Measurements from ENCODE around the gene ERN1.

Gene ERN1

DNA sequence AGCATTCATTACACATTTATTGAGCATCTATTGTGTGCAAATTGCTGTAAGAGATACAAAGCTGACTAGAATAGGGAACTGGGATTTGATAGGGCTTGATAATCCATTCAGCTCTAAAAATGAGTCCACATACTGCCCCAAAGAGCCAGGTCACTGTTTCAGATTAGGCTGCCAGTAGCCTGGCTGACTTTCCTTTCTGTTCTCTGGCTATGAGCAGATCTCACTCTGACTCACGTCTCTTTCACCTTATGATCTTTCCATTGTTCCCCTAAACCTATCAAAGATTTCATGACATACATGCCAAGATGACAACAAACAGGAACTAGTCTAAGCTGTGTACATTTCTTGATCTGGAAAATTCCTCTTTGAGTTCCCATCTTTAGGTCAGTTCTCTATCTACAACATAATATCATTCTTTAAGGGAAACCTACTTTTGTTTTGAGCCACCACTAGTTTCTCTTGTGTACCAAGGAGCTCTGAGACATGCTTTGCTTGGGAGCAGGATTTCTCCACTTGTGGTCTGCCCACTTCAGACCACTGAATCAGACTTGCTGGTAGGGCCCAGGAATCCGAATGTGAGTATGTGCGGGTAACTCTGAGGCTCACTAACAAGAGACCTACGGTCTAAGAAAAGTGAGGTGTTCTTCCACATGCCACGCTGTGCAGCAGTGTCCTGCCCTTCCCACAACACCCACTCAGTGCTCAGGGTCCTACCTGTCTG is 68.6 kb downstream of the ERN1 start:
- Histone ChIP-seq H3K27ac (ENCODE audit: extremely low read depth, low read depth, low read length) (no peak overlapping the region), H3K4me3 (ENCODE audit: low read depth, low read length) (no peak overlapping the region), H3K36me3 (ENCODE audit: control insufficient read depth in 2 of 2, insufficient read depth in 1 of 2, low read length in 2 of 2) (peaks cover 0 to 13% of the 10 kb centered on the region in 2 experiments; a peak in 2 of 3 replicates), H3K4me1 (ENCODE audit: control insufficient read depth, insufficient read depth, low read length) (no peaks in the 10 kb centered on the region), H3K9me3 (ENCODE audit: control insufficient read depth, insufficient read depth, low read depth, low read length) (no peaks in the 10 kb centered on the region)
- POLR2A ChIA-PET: no interaction called here
- CTCF ChIA-PET: interaction anchor here (0.8 to 5.8 kb wide), 4 partner anchors 8 to 221 kb away, joined by 3 to 99 read pairs (median 6); partner anchors contain the start of gene ERN1
- TF ChIP-seq HOXC10 (CRISPR knock-in tag; IDR thresholded peaks at IDR 0.05) (no peak), ZNF292 (tag by site-specific recombination; IDR thresholded peaks at IDR 0.05; ENCODE audit: borderline replicate concordance, low read depth) (no peak), ZSCAN30 (tag by site-specific recombination; IDR thresholded peaks at IDR 0.05) (no peak), ZNF341 (tag by site-specific recombination; IDR thresholded peaks at IDR 0.05; ENCODE audit: low read depth) (no peak), ZBTB48 (tag by site-specific recombination; IDR thresholded peaks at IDR 0.05) (no peak), ZNF335 (tag by site-specific recombination; conservative IDR thresholded peaks at IDR 0.05) (no peak), ZNF626 (tag by site-specific recombination; IDR thresholded peaks at IDR 0.05) (no peak), ZNF670 (tag by site-specific recombination; IDR thresholded peaks at IDR 0.05; ENCODE audit: low read depth) (no peak), WT1 (tag by site-specific recombination; IDR thresholded peaks at IDR 0.05) (no peak), PRDM10 (tag by site-specific recombination; IDR thresholded peaks at IDR 0.05) (no peak), ZNF132 (tag by site-specific recombination; IDR thresholded peaks at IDR 0.05; ENCODE audit: borderline replicate concordance) (no peak), ZSCAN5A (tag by site-specific recombination; IDR thresholded peaks at IDR 0.05) (no peak)
- TF ChIP-seq, protein P1, sequence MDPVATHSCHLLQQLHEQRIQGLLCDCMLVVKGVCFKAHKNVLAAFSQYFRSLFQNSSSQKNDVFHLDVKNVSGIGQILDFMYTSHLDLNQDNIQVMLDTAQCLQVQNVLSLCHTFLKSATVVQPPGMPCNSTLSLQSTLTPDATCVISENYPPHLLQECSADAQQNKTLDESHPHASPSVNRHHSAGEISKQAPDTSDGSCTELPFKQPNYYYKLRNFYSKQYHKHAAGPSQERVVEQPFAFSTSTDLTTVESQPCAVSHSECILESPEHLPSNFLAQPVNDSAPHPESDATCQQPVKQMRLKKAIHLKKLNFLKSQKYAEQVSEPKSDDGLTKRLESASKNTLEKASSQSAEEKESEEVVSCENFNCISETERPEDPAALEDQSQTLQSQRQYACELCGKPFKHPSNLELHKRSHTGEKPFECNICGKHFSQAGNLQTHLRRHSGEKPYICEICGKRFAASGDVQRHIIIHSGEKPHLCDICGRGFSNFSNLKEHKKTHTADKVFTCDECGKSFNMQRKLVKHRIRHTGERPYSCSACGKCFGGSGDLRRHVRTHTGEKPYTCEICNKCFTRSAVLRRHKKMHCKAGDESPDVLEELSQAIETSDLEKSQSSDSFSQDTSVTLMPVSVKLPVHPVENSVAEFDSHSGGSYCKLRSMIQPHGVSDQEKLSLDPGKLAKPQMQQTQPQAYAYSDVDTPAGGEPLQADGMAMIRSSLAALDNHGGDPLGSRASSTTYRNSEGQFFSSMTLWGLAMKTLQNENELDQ (tag by site-specific recombination; IDR thresholded peaks at IDR 0.05; ENCODE audit: low read depth): no peak
- TF ChIP-seq, protein P2, sequence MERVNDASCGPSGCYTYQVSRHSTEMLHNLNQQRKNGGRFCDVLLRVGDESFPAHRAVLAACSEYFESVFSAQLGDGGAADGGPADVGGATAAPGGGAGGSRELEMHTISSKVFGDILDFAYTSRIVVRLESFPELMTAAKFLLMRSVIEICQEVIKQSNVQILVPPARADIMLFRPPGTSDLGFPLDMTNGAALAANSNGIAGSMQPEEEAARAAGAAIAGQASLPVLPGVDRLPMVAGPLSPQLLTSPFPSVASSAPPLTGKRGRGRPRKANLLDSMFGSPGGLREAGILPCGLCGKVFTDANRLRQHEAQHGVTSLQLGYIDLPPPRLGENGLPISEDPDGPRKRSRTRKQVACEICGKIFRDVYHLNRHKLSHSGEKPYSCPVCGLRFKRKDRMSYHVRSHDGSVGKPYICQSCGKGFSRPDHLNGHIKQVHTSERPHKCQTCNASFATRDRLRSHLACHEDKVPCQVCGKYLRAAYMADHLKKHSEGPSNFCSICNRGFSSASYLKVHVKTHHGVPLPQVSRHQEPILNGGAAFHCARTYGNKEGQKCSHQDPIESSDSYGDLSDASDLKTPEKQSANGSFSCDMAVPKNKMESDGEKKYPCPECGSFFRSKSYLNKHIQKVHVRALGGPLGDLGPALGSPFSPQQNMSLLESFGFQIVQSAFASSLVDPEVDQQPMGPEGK (tag by site-specific recombination; IDR thresholded peaks at IDR 0.05): no peak

DNA sequence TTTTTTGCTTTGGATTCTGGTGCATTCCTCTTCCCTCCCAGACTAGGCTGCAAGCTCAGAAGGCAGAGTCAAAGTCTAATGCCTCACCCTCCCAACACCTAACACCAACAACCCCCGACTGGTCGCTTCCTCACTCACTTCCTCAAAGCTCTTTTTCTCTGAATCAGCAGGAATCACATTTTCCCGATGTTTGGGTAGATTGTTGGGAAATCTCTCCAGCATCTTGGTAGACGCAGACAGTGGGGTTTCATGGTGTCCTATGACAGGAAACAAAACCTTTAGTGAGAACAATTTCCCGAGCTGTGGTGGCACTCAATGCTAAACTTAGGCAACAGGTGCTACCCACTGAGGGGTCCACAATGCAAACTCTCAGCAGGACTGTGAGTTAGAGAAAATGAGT is 69.6 kb downstream of the ERN1 start:
- Histone ChIP-seq H3K4me3 (ENCODE audit: low read depth, low read length) (no peak overlapping the region), H3K27ac (ENCODE audit: extremely low read depth, low read depth, low read length) (no peak overlapping the region), H3K36me3 (ENCODE audit: control insufficient read depth in 2 of 2, insufficient read depth in 1 of 2, low read length in 2 of 2) (peaks cover 0 to 22% of the 10 kb centered on the region in 2 experiments; a peak in 2 of 3 replicates), H3K4me1 (ENCODE audit: control insufficient read depth, insufficient read depth, low read length) (no peaks in the 10 kb centered on the region), H3K9me3 (ENCODE audit: control insufficient read depth, insufficient read depth, low read depth, low read length) (no peaks in the 10 kb centered on the region)
- ChIA-PET POLR2A (no interaction called here), CTCF (interaction anchor here (2.0 to 5.8 kb wide), 2 partner anchors 73 to 222 kb away, joined by 8 to 99 read pairs; partner anchors contain the start of gene ERN1)
- TF ChIP-seq, protein P3, sequence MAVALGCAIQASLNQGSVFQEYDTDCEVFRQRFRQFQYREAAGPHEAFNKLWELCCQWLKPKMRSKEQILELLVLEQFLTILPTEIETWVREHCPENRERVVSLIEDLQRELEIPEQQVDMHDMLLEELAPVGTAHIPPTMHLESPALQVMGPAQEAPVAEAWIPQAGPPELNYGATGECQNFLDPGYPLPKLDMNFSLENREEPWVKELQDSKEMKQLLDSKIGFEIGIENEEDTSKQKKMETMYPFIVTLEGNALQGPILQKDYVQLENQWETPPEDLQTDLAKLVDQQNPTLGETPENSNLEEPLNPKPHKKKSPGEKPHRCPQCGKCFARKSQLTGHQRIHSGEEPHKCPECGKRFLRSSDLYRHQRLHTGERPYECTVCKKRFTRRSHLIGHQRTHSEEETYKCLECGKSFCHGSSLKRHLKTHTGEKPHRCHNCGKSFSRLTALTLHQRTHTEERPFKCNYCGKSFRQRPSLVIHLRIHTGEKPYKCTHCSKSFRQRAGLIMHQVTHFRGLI (tag by site-specific recombination; IDR thresholded peaks at IDR 0.05): no peak
- TF ChIP-seq, protein P4, sequence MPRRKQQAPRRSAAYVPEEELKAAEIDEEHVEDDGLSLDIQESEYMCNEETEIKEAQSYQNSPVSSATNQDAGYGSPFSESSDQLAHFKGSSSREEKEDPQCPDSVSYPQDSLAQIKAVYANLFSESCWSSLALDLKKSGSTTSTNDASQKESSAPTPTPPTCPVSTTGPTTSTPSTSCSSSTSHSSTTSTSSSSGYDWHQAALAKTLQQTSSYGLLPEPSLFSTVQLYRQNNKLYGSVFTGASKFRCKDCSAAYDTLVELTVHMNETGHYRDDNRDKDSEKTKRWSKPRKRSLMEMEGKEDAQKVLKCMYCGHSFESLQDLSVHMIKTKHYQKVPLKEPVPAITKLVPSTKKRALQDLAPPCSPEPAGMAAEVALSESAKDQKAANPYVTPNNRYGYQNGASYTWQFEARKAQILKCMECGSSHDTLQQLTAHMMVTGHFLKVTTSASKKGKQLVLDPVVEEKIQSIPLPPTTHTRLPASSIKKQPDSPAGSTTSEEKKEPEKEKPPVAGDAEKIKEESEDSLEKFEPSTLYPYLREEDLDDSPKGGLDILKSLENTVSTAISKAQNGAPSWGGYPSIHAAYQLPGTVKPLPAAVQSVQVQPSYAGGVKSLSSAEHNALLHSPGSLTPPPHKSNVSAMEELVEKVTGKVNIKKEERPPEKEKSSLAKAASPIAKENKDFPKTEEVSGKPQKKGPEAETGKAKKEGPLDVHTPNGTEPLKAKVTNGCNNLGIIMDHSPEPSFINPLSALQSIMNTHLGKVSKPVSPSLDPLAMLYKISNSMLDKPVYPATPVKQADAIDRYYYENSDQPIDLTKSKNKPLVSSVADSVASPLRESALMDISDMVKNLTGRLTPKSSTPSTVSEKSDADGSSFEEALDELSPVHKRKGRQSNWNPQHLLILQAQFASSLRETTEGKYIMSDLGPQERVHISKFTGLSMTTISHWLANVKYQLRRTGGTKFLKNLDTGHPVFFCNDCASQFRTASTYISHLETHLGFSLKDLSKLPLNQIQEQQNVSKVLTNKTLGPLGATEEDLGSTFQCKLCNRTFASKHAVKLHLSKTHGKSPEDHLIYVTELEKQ (tag by site-specific recombination; IDR thresholded peaks at IDR 0.05; ENCODE audit: borderline replicate concordance): no peak
- TF ChIP-seq ZNF112 (tag by site-specific recombination; IDR thresholded peaks at IDR 0.05): no peak

Data from HEK293 (cell line).